ENCODE data around the gene GANC. TPM values are rescaled to one million over a fixed set of nuclear protein-coding genes. Genes with fewer than 3 reads are reported as not detected.
"Not testable (repeated sequence)": the region's sequence is repeated elsewhere in the genome, so short reads cannot be mapped to it uniquely, and the experiment has no call there.

GANC gene
- total and polyA plus RNA-seq, 10 donors, result 7.4 to 65.9 (median 42.3) TPM

DNA sequence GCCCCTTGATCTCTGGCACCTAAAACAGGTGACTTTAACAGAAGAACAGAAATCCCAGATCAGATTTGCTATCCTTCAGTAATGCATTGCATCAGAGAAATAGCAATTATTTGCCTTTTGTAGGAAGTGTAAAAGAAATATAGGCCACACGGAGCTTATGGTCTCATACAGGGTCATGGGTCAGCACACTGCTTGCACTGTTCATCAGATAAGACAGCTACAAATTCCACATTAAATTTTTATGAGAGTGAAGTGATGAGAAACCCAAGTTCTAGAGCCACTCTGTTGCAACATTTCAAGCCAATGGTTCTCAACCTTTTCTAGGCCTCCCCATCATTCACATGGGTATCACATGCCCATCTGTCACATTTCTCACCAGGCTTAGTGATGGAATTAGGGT lies 33.7 kb downstream of the GANC start:
- no peaks in the 10 kb centered on the region for H3K4me1 ChIP-seq
- H3K27ac ChIP-seq, result no peak overlapping the region
- peaks cover 0 to 15% (median 1%) of the 10 kb centered on the region in 8 donors for H3K9me3 ChIP-seq
- WGBS, 5 donors, result 71 to 83% (median 78%) methylated on average over 1 of the region's 1 CpG
- peaks cover 2 to 59% (median 41%) of the 10 kb centered on the region in 6 donors for H3K36me3 ChIP-seq
- no peak overlapping the region for H3K4me3 ChIP-seq
- DNase-seq, result no peak
- TF ChIP-seq POLR2AphosphoS5 (IDR thresholded peaks at IDR 0.05), result no peak
- no peak for TF ChIP-seq POLR2A (IDR thresholded peaks at IDR 0.05)
- TF ChIP-seq, protein P1, sequence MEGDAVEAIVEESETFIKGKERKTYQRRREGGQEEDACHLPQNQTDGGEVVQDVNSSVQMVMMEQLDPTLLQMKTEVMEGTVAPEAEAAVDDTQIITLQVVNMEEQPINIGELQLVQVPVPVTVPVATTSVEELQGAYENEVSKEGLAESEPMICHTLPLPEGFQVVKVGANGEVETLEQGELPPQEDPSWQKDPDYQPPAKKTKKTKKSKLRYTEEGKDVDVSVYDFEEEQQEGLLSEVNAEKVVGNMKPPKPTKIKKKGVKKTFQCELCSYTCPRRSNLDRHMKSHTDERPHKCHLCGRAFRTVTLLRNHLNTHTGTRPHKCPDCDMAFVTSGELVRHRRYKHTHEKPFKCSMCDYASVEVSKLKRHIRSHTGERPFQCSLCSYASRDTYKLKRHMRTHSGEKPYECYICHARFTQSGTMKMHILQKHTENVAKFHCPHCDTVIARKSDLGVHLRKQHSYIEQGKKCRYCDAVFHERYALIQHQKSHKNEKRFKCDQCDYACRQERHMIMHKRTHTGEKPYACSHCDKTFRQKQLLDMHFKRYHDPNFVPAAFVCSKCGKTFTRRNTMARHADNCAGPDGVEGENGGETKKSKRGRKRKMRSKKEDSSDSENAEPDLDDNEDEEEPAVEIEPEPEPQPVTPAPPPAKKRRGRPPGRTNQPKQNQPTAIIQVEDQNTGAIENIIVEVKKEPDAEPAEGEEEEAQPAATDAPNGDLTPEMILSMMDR (IDR thresholded peaks at IDR 0.05 in 8 of 11, conservative IDR thresholded peaks at IDR 0.05 in 3 of 11), result no peak
- H3K27me3 ChIP-seq (replicated peaks in 1 of 7), result no peaks in the 10 kb centered on the region
- intact Hi-C loops (cut with DNase I; ENCODE audit: low total_unique reads), result no loop called here

DNA sequence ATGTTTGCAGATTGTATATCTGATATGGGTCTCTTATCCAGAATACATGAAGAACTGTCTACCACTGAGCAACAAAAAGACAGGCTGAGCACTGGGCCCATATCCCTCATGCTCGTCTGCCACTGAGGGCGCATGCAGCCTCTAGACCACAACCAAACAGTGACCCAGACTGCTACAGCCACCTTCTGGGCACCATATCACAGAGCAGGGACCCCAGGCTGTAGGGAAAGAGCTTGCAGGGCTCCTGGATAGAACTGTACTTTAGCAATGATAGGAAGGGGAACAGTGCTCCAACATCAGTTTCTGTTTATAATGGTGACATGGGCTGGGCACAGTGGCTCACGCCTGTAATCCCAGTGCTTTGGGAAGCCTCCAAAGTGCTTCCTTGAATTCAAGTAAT lies 40.5 kb downstream of the GANC start:
- Histone ChIP-seq H3K4me3 (no peak overlapping the region), H3K27ac (no peak overlapping the region), H3K4me1 (no peaks in the 10 kb centered on the region), H3K36me3 (peaks cover 2 to 98% (median 46%) of the 10 kb centered on the region in 6 donors), H3K9me3 (no peaks in the 10 kb centered on the region), H3K27me3 (replicated peaks in 1 of 7) (no peaks in the 10 kb centered on the region)
- intact Hi-C loops (cut with DNase I; ENCODE audit: low total_unique reads), result no loop called here
- TF ChIP-seq, protein P1 (IDR thresholded peaks at IDR 0.05 in 8 of 11, conservative IDR thresholded peaks at IDR 0.05 in 3 of 11), result no peak
- TF ChIP-seq POLR2A (IDR thresholded peaks at IDR 0.05) (no peak), POLR2AphosphoS5 (IDR thresholded peaks at IDR 0.05) (no peak)
- DNase-seq, result no peak
- 46 to 59% (median 49%) methylated on average over 3 of the region's 3 CpGs for WGBS, 5 donors

DNA sequence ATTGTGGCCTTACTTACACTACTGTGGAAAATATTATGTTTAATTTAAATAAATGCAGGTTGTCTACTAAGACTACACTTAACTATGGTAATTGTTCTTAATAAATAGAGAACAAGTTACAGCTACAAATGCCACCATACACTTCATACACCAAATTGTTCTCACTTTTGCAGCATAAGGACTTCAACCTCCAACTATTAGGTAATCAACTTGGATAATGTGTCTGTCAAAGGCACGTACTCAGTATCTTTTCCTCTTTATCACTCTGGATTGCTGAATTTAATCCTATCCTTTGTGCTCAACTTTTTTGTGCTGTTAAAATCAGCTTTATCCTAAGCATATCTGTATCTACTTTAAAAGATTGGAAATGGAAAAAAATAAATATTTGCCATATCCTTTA lies 41.8 kb downstream of the GANC start:
- DNase-seq, result no peak
- Histone ChIP-seq H3K27ac (no peak overlapping the region), H3K4me1 (no peaks in the 10 kb centered on the region), H3K36me3 (peaks cover 2 to 91% (median 34%) of the 10 kb centered on the region in 6 donors), H3K4me3 (no peak overlapping the region), H3K27me3 (replicated peaks in 1 of 7) (no peaks in the 10 kb centered on the region), H3K9me3 (no peaks in the 10 kb centered on the region)
- TF ChIP-seq, protein P1 (IDR thresholded peaks at IDR 0.05 in 8 of 11, conservative IDR thresholded peaks at IDR 0.05 in 3 of 11), result no peak
- TF ChIP-seq POLR2AphosphoS5 (IDR thresholded peaks at IDR 0.05) (no peak), POLR2A (IDR thresholded peaks at IDR 0.05) (no peak)
- intact Hi-C loops (cut with DNase I; ENCODE audit: low total_unique reads), result no loop called here
- 69 to 96% (median 85%) methylated on average over 1 of the region's 1 CpG for WGBS, 5 donors

DNA sequence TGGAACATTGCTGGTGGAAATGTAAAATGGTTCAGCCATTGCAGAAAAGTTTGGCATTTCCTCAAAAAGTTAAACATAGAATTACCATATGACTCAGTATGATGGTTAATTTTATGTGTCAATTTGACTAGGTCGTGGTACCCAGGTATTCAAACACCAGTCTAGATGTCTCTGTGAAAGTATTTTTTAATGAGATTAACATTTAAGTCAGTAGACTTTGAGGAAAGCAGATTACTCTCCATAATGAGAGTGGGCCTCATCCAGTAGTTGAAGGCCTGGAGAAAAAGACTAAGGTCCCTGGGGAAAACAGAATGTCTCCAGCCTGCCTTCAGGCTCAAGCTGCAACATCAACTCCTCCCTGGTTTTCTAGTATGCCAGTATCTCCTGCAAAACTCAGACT lies 42.5 kb downstream of the GANC start:
- DNase-seq, result no peak
- peaks cover 0 to 88% (median 27%) of the 10 kb centered on the region in 6 donors for H3K36me3 ChIP-seq
- no peak overlapping the region for H3K27ac ChIP-seq
- no peak overlapping the region for H3K4me3 ChIP-seq
- no peaks in the 10 kb centered on the region for H3K4me1 ChIP-seq
- H3K9me3 ChIP-seq, result no peaks in the 10 kb centered on the region
- intact Hi-C loops (cut with DNase I; ENCODE audit: low total_unique reads), result no loop called here
- WGBS, 5 donors, result 64 to 82% (median 68%) methylated on average over 1 of the region's 1 CpG
- no peaks in the 10 kb centered on the region for H3K27me3 ChIP-seq (replicated peaks in 1 of 7)
- TF ChIP-seq POLR2AphosphoS5 (IDR thresholded peaks at IDR 0.05) (no peak), POLR2A (IDR thresholded peaks at IDR 0.05) (no peak)
- TF ChIP-seq, protein P1 (IDR thresholded peaks at IDR 0.05 in 8 of 11, conservative IDR thresholded peaks at IDR 0.05 in 3 of 11), result no peak

DNA sequence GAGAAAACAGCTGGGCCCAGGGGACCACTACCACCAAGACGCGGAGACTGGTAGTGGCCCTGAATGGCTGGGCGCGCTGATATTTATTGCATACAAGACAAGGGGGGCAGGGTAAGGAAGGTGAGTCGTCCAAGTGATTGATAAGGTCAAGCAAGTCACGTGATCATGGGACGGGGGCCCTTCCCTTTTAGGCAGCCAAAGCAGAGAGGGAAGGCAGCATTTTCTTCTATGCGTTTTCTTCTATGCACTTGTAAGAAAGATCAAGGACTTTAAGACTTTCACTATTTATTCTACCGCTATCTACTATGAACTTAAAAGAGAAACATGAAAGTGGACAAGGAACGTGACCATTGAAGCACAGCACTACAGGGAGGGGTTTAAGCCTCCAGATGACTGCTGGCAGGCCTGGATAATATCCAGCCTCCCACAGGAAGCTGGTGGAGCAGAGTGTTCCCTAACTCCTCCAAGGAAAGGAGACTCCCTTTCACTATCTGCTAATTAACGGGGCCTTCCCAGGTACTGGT lies 43.3 kb downstream of the GANC start:
- H3K4me3 ChIP-seq; intact Hi-C loops (cut with DNase I; ENCODE audit: low total_unique reads); H3K4me1 ChIP-seq; H3K27ac ChIP-seq; H3K9me3 ChIP-seq; H3K27me3 ChIP-seq (replicated peaks in 1 of 7); DNase-seq: not testable (repeated sequence)
- peaks cover 0 to 88% (median 20%) of the 10 kb centered on the region in 6 donors for H3K36me3 ChIP-seq
- WGBS, 5 donors, result 70 to 76% (median 72%) methylated on average over 11 of the region's 11 CpGs
